Esophagus squamous epithelium (tissue), 4 donors: ENCODE measurements around the gene TMEM151A.

Experiments used
- CTCF ChIP-seq, 6 experiments: fragments of 450-650 bp in 4 of 6; fragments of 200-600 bp in 2 of 6; sonication (generic) in 2 of 6; IDR thresholded peaks; one replicate each; pipeline ENCODE4 v1.5.1; 2016 to 2019; ENCODE audit warnings: antibody characterized with exemption in 6 of 6, mild to moderate bottlenecking in 4 of 6, moderate library complexity in 4 of 6
- POLR2A ChIP-seq, 4 donors: fragments of 450-650 bp; IDR thresholded peaks; one replicate each; pipeline ENCODE4 v1.6.1; 2017; ENCODE audit warnings: antibody characterized with exemption in 4 of 4, mild to moderate bottlenecking in 4 of 4, moderate library complexity in 3 of 4

- TF ChIP-seq CTCF (IDR thresholded peaks at IDR 0.05) (no peak), POLR2A (IDR thresholded peaks at IDR 0.05) (no peak)
These were observed 29.5 kb upstream of the TMEM151A start for GRCh38 chr11:66262191-66262590.
